Measurements from ENCODE around the gene LPIN2.
"Not testable (repeated sequence)": the region's sequence is repeated elsewhere in the genome, so short reads cannot be mapped to it uniquely, and the experiment has no call there.

The LPIN2 gene, protein sequence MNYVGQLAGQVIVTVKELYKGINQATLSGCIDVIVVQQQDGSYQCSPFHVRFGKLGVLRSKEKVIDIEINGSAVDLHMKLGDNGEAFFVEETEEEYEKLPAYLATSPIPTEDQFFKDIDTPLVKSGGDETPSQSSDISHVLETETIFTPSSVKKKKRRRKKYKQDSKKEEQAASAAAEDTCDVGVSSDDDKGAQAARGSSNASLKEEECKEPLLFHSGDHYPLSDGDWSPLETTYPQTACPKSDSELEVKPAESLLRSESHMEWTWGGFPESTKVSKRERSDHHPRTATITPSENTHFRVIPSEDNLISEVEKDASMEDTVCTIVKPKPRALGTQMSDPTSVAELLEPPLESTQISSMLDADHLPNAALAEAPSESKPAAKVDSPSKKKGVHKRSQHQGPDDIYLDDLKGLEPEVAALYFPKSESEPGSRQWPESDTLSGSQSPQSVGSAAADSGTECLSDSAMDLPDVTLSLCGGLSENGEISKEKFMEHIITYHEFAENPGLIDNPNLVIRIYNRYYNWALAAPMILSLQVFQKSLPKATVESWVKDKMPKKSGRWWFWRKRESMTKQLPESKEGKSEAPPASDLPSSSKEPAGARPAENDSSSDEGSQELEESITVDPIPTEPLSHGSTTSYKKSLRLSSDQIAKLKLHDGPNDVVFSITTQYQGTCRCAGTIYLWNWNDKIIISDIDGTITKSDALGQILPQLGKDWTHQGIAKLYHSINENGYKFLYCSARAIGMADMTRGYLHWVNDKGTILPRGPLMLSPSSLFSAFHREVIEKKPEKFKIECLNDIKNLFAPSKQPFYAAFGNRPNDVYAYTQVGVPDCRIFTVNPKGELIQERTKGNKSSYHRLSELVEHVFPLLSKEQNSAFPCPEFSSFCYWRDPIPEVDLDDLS

DNA sequence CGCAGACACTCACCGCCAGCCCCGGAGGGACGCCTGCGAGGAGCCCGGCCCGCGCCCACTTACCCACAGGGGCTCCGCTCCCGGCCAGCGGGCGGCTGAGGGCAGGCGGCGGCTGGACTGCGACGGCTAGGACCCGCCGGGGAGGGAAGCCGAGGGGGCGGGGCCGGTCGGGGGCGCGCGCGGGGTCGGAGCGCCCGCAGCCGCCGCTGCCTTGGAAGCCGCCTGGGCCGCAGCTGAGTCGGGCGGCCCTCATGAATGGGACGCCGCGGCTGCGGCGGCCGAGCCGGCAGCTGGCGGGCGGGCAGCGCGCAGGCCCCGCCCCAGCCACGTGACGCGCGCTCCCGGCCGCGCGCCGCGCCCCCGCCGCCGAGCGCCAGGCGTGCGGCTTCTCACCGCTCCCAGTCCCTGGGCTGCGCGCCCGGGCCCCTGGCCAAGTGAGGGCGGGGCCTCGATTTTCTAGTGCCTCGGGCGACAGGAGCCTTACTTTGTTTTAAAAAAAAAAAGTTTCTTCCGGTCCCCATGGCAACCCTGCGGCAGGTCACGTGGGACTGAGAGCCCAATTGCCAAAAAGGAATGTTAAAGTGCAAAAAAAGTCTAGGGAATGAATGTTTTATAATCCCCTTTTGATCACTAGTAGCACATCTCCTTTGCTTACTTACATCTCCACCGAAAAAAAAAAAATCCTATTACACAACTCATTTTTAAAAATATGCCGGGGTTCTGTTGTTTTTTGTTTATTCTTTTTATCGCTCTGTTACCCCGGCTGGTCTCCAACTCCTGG is at the start of gene LPIN2:
Gene LPIN2, minus strand, starts transcription at position 121 of the 781 bp plus-strand sequence. CDS start 52,304 bp downstream, outside the sequence.
- peak; percentile 99 for DNase-seq (ENCODE audit: low read depth, low spot score)

DNA sequence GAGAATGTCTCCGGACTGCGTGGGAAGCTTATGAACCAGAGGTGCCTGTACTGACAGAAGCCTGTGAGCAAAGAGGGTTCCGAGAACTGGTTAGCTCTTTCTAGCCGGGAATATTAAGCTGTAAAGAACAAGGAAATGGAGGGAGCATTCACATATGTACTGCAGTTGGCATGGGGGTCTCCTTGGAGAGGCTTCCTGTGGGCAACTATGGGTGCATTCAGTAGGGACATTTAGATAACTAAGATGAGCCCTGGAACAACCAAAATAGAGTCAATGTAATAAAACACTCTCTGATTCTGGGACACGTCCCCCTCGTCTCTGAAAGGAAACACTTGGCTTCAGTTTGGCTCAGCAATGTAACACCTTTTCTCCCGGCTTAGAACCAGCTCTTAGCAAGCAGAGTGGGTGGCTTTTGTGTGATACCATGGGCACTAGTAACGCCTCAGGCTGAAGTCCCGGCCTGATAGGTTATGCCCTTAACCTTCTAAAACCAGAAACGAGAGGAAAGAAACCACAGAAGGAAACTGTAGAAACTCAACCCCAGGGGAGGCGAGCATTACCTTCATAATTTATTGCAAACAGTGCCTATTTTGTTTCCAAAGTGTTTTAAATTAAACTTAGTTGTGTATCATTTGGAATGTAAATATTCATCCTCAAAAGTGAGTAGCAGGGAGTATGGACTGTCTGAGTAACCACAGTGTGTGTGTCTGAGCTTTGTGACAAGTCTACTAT is 48.8 kb upstream of the LPIN2 start:
- no peak for DNase-seq (ENCODE audit: low read depth, low spot score)

DNA sequence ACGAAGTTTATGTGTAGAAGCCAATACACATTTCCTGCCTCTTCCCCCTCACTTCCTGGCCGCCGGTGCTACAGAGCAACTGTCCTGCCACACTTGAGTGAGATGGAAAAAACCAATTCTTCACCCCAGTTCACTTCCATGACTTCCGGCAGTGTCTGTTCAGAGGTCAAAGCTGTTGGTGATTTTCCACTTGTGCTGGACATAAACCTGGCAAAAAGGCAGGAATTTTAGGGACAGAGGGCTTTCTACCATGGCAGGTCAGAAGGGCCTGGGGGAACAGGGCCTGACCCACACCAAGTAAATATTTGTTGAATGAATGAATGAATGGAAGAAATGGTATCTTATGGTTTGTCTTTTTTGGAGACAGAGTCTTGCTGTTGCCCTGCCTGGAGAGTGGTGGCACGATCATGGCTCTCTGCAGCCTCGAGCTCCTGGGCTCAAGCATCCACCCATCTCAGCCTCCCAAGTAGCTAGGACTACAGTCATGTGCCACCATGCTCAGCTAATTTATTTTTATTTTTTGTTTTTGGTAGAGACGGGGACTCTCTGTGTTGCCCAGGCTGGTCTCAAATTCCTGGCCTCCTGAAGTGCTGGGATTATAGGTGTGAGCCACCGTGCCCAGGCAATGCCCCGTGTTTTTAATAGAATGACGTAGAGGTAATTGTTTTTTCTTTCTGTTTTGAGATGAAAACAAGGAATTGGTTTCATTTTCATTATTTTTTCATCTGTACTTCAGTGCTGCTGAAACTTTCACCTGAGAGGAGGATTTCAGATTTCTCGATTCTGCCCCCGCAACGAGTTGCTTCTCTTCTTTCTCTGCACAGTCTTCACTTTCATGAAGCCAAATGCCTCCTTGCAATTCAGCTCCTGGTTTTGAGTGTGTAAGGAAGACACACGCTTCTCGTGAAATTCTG is 48.0 kb upstream of the LPIN2 start:
- DNase-seq (ENCODE audit: low read depth, low spot score) = no peak

DNA sequence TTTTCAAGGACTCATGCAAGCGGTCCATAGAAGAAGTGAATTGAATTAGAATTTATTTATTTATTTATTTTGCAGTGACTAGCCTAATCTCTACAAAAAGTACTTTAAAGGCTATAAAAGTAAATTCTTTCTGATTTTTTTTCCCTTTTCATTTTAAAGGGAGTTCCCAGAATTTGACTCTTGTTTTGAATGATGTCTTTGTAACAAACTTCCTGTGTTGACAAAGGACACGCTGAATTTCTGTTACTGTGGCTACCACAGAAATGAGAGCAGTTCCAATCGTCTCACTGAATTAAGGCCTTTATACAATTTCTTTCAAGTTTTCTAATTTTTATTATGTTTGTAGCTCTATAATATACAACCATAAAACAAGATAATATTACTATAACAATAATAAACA is 46.3 kb upstream of the LPIN2 start:
- no peak for DNase-seq (ENCODE audit: low read depth, low spot score)

DNA sequence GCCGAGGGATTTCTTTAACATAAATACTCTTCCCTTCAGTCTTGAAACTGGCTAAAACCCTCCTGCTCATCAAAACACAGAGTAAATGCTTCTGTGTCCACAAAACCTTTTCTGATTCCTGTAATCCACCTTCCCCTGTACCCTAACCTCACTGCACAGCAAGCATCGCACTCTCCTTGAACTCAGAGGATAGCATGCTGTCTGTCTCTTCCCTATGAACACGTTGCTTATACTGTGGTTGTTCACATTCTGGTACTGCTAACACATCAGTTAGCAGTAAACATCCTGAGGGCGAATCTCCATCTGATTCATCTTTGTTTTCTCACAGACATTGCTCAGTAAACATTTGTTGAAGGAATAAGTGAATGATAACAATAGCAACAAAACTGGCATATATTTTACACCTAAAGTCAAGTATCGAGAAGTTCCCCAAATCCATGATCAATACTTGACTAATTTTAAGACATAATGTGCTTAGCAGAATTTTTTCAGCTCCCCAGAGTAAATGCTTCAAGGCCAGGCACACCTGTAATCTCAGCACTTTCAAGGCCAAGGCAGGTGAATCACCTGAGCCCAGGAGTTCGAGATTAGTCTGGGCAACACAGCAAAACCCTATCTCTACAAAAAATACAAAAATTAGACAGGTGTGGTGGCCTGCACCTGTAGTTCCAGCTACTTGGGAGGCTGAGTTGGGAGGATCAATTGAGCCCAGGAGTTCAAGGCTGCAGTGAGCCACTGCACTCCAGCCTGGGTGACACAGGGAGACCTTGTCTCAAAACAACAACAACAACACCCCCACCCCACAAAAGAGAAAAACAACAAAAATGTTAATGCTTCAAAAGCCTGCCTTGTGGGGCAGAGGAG is 45.6 kb upstream of the LPIN2 start:
- no peak for DNase-seq (ENCODE audit: low read depth, low spot score)

DNA sequence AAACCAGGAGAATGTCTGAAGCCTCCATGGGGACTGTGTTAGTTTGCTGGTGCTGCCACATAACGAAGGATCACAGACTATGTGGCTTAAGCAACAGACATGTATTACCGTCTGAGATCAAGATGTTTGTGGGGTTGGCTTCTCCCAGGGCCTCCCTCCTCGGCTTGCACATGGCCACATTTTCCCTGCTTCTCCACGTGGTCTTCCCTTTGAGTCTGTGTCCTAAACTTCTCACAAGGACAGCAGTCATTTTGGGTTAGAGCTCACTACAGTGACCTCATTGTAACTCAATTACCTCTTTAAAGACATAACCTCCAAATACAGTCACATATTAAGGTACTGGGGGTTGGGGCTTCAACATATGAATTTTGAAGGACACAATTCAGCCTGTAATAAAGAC is 44.6 kb upstream of the LPIN2 start:
- no peak for DNase-seq (ENCODE audit: low read depth, low spot score)

DNA sequence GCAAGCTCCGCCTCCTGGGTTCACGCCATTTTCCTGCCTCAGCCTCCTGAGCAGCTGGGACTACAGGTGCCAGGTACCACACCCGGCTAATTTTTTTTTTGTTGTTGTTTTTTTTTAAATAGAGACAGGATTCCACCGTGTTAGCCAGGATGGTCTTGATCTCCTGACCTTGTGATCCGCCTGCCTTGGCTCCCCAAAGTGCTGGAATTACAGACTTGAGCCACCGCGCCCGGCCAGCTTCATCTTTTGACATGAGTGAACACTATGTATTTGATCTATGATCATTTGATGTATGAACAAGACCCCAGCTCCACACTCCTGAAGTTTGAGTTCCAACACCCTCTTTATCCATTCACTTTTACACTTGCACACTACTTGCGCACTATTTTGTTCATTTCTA is 43.4 kb upstream of the LPIN2 start:
- DNase-seq (ENCODE audit: low read depth, low spot score) = no peak

DNA sequence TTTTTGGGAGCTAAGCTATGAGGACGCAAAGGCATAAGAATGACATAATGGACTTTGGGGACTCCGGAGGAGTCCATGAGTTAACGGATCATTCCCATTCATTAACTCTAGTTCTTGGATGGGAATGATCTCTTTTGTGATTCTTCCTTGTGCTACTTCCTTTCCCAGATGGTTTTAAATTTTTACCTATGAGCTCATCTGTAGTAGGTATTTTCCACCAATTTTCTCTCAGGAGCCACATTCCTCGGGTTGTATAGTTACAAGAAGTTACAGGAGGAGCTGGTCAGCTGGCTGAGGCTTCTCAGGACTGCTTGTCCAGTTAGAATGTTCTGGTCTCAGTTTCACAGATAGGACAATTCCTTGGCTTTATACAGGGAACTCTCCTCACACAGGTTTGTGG is 42.9 kb upstream of the LPIN2 start:
- peak; percentile 18 for DNase-seq (ENCODE audit: low read depth, low spot score)

DNA sequence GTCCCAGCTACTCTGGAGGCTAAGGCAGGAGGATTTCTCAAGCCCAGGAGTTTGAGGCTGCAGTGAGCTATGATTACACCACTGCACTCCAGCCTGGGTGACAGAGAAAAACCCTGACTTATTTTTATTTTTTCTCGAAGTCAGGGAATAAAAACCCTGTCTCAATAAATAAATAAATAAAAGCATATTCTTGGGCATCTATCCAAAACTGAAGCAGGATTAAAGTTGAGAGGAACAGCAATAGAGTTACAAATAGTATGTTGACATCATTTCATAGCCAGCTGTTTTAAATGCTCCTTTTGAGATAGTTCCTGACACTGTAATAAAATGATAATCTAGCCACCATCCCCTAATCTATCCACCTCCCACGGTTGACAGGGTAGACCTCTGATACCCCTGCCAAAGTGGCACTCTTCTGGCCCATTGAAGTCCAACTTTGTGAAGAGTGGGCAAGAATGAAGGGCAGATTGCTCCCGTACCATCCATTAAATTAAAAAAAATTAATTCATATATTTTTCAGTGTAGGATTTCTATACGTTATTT is 42.3 kb upstream of the LPIN2 start:
- DNase-seq (ENCODE audit: low read depth, low spot score) = no peak

DNA sequence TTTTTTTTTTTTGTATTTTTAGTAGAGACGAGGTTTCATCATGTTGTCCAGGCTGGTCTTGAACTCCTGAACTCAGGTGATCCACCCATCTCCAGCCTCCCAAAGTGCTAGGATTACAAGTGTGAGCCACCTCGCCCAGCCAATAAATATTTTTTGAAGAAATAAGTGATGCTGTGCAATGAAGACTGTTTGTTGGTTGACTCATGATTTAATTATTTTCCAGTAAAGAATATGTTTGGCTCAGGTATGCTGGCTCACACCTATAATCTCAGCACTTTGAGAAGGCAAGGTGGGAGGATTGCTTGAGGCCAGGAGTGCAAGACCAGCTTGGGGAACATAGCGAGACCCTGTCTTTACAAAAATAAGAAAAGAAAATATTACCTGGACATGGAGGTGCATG is 41.8 kb upstream of the LPIN2 start:
- DNase-seq (ENCODE audit: low read depth, low spot score) = no peak

DNA sequence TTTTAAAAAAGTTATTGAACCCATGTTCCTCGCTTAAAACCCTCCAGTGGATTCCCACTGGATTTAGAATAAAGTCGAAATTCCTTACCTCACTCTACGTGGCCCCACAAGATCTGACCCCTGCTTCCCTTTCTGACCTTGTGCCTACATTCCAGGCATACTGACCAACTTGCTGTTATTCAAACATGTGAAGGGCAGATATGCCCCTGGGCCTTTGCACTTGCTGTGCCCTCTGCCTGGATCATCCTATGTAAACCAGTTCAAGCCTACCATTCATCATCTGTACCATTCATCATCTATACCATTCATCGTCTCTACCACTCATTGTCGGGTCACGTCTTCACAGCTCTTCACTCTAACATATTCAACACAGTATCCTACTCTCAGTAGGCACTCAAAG is 41.3 kb upstream of the LPIN2 start:
- no peak for DNase-seq (ENCODE audit: low read depth, low spot score)

DNA sequence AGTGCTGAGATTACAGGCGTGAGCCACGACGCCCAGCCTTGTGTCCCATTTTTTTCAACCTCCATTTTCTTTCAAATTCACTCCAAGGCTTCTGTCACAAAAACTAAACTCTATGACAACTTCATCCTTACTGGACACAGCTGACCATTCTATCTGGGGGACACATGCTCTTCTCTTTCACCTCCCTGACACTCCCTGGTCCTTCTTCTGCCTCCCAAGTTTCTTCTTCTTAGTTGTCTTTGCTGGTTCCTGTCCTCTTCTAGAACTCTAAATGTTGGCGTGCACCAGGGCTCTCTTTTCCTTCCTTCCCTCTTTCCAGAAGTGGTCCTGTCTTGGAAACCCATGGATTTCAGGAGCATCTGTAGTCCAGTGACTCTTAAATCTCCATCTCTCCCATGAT is 40.1 kb upstream of the LPIN2 start:
- no peak for DNase-seq (ENCODE audit: low read depth, low spot score)

DNA sequence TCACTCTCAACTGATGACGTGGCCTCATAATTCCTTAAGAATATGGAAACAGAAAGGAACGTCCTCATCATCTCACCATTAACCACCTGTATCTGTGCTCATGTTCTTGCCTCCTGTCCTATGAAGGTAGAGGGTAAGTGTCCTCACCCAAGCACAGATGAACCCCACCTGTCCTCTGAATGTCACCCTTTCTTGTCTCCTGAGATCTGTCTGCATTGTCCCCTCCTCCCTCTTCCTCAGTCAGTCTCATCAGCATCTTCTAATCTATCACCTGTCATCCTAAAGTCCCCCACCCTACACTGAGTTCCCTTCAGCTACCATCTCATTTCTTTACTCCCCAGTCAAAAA is 39.4 kb upstream of the LPIN2 start:
- DNase-seq (ENCODE audit: low read depth, low spot score) = no peak

DNA sequence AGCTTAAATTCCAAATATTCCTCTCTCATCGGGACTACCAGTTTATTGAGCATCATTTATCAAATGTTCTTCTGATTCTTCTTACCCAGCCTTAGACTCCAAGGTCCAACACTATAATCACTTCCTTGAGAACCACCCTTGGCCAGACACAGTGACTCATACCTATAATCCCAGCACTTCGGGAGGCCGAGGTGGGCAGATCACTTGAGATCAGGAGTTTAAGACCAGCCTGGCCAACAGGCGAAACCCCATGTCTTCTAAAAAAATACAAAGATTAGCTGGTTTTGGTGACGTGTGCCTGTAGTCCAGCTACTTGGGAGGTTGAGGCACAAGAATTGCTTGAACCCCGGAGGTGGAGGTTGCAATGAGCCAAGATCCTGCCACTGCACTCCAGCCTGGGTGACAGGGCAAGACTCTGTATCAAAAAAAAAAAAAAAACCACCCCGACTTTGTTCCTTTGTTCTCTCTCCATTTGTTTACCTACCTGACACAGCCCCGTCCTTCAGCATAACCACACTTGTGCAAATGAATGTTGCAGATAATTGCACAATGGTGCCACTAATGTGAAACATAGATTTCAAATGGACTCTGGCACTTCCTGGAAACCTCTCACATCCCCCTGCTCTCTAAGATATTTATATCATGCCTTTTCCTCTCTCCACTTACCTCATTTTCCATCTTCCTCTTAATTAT is 38.9 kb upstream of the LPIN2 start:
- no peak for DNase-seq (ENCODE audit: low read depth, low spot score)

DNA sequence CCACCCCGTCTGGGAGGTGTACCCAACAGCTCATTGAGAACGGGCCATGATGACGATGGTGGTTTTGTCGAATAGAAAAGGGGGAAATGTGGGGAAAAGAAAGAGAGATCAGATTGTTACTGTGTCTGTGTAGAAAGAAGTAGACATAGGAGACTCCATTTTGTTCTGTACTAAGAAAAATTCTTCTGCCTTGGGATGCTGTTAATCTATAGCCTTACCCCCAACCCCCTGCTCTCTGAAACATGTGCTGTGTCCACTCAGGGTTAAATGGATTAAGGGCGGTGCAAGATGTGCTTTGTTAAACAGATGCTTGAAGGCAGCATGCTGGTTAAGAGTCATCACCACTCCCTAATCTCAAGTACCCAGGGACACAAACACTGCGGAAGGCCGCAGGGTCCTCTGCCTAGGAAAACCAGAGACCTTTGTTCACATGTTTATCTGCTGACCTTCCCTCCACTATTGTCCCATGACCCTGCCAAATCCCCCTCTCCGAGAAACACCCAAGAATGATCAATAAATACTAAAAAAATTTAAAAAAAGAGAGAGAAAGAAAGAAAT is 37.0 kb upstream of the LPIN2 start:
- DNase-seq (ENCODE audit: low read depth, low spot score) = not testable (repeated sequence)

DNA sequence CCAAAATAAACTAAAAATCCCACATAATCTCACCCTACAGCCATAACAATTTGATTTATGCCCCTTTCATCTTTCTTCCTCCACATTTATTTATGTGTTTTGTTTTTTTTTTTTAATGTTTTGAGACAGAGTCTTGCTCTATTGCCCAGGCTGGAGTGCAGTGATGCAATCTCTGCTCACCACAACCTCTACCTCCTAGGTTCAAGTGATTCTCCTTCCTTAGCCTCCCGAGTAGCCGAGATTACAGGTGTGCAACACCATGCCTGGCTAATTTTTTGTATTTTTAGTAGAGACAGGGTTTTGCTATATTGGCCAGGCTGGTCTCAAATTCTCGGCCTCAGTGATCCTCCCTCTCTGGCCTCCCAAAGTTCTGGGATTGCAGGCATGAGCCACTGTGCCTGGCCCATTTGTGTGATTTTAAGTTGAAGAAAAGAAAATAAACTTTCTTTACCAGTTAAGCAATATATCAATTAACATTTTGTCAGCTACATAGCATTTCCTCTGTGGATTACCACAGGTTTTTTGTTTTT is 35.9 kb upstream of the LPIN2 start:
- DNase-seq (ENCODE audit: low read depth, low spot score) = no peak

DNA sequence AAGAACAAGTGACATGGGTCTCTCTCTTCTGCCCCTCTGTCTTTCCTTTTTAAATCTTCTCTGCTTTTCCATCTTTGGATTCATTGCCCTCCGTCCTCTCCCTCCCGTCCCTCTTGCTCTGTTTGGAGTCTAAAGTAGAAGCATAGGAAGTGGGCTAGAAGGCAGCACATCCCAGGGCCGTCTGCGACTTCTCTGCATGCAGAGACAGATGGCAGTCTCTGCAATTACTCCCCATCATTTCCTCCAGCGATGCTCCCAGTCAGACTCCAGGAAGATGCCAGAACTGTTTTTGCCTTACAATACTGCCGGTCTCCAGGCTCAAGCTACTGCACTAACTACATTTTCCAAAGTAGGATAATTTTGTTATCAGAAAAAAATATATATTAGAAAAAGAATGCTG is 35.2 kb upstream of the LPIN2 start:
- DNase-seq (ENCODE audit: low read depth, low spot score) = no peak
